Measurements from ENCODE around the gene TRMT5. TPM values are rescaled to one million over a fixed set of nuclear protein-coding genes. Genes with fewer than 3 reads are reported as not detected.

The TRMT5 gene, protein sequence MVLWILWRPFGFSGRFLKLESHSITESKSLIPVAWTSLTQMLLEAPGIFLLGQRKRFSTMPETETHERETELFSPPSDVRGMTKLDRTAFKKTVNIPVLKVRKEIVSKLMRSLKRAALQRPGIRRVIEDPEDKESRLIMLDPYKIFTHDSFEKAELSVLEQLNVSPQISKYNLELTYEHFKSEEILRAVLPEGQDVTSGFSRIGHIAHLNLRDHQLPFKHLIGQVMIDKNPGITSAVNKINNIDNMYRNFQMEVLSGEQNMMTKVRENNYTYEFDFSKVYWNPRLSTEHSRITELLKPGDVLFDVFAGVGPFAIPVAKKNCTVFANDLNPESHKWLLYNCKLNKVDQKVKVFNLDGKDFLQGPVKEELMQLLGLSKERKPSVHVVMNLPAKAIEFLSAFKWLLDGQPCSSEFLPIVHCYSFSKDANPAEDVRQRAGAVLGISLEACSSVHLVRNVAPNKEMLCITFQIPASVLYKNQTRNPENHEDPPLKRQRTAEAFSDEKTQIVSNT
- 15.0 to 19.1 TPM (median 16.2 TPM) in 3 replicates for total RNA-seq

DNA sequence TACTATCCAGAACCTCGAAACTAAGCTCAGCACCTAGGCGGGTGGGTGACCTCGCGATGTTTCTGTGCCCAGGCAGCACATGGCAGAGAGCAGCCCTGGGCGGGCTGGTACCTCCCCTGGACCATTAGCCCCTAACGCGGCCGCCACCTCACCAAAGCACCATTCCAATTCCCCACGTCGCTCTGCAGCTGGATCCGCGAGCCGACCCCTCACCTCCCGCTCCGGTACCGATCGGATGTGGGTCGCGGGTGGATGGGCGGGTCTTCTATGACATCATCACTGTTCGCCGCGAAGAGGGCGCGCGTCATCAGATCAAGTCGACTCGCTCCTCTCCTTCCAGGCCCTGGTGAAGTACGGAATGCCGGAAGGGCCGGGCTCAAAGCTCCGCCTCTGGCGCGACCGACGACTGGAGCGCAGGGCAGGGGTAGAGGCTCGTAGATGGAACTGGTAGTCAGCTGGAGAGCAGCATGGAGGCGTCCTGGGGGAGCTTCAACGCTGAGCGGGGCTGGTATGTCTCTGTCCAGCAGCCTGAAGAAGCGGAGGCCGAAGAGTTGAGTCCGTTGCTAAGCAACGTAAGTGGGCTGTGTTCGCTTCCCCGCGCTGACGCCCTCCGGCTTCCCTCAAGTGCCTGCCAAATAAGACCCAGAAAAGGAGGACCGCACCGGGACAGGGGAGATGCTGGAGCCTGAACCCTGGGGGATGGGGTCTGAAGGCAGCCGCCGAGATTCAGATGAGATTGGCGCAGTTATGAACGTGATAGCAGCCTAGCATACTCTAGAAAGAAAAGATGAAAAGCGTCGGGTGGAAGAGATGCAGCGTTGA is at the start of gene TRMT5, which contains the start of gene SLC38A6:
Gene TRMT5, minus strand, starts transcription at position 269 of the 822 bp plus-strand sequence. Its CDS starts 106 bp downstream, at position 163.
Gene SLC38A6, plus strand, starts transcription at position 435 of the 822 bp plus-strand sequence. Its CDS starts 33 bp downstream, at position 468.
- H3K27ac Mint-ChIP-seq = no peak within 1 kb of the TSS
- TF ChIP-seq, protein P1, sequence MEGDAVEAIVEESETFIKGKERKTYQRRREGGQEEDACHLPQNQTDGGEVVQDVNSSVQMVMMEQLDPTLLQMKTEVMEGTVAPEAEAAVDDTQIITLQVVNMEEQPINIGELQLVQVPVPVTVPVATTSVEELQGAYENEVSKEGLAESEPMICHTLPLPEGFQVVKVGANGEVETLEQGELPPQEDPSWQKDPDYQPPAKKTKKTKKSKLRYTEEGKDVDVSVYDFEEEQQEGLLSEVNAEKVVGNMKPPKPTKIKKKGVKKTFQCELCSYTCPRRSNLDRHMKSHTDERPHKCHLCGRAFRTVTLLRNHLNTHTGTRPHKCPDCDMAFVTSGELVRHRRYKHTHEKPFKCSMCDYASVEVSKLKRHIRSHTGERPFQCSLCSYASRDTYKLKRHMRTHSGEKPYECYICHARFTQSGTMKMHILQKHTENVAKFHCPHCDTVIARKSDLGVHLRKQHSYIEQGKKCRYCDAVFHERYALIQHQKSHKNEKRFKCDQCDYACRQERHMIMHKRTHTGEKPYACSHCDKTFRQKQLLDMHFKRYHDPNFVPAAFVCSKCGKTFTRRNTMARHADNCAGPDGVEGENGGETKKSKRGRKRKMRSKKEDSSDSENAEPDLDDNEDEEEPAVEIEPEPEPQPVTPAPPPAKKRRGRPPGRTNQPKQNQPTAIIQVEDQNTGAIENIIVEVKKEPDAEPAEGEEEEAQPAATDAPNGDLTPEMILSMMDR (IDR thresholded peaks at IDR 0.05; ENCODE audit: unreplicated experiment) = no peak

DNA sequence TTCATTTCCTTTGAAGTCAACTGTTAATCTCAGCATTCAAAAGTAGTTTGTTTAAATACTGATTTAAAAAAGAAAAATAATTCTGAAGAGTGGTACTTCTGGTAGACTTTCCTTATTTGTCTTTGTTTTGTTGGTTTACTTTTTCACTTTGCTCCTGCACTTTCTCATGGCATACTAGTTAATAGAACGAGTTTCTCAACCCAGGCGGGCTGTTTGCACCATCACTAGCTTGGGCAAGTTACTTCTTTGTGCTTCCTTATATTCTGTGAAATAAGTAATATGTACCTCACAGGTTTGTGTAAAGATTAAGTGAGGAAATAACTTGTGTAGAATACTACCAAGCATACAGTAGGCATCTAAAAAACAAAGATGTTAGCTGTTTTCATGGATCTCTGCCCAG is 45.6 kb upstream of the TRMT5 start:
- Mint-ChIP-seq H3K4me1 (peaks cover 6% of the 10 kb centered on the region), H3K4me3 (no peak overlapping the region), H3K36me3 (no peaks in the 10 kb centered on the region), H3K27ac (no peak overlapping the region), H3K27me3 (ENCODE audit: low read depth) (peaks cover 13% of the 10 kb centered on the region), H3K9me3 (no peaks in the 10 kb centered on the region)
- DNase-seq (ENCODE audit: low spot score in 2 of 2, unreplicated experiment in 2 of 2) = no peak
- TF ChIP-seq, protein P1 (IDR thresholded peaks at IDR 0.05; ENCODE audit: unreplicated experiment) = no peak

More for the DNA sequence above, at the start of gene TRMT5, which contains the start of gene SLC38A6:
- H3K9me3 Mint-ChIP-seq = no peaks in the 10 kb centered on the region
- H3K4me1 Mint-ChIP-seq = peaks cover 14% of the 10 kb centered on the region
- no peaks in the 10 kb centered on the region for H3K27me3 Mint-ChIP-seq (ENCODE audit: low read depth)
- H3K36me3 Mint-ChIP-seq = peaks cover 11% of the 10 kb centered on the region
- no peak within 1 kb of the TSS for H3K4me3 Mint-ChIP-seq
- peak; percentile 77 to 90 for DNase-seq (ENCODE audit: low spot score in 2 of 2, unreplicated experiment in 2 of 2)

DNA sequence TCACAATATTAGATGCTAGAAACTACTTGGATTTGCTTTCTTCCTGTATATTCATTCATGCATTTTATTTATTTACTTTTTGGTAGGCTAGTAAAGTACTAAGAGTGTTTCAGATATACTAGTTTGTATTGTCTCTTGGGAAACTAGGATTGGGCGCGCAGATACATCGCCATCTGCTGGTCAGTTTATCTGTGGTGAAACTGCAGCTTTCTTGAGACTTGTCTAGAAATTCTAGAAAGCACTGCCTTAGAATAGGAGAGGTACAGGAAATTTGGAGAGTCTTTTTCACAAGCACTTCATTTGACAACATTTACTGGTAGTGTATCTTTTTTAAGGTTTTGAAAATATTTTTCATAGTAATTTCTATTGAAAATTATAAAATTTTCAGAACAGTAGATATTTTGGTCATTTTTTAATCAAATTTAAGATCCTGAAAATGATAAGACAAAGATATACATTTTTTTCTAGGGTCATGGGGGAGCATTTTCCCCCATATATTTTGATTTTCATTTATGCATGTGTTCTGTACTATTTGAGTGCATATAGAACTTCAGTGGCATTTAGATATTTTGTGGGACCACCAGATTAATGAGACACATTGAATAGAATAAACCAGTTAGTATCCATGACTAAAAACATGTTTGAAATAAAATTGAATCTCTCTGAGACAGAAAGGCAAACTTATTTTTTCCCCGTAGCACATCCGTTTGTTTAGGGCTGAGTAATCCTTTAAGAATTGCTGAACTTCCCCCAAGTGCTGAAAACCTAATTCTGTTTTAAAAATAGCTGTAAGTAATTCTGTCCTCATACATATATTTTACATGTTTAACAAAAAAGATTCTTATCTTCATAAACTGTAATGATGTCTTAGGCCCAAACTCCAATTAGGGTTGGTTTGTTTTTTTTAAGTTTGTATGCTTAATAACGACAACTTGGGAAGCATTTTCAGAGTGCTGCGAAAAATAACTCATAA is 44.7 kb upstream of the TRMT5 start:
- DNase-seq (ENCODE audit: low spot score in 2 of 2, unreplicated experiment in 2 of 2) = no peak
- H3K36me3 Mint-ChIP-seq = no peaks in the 10 kb centered on the region
- H3K27me3 Mint-ChIP-seq (ENCODE audit: low read depth) = peaks cover 13% of the 10 kb centered on the region
- H3K4me1 Mint-ChIP-seq = peaks cover 2% of the 10 kb centered on the region
- H3K27ac Mint-ChIP-seq = no peak overlapping the region
- no peaks in the 10 kb centered on the region for H3K9me3 Mint-ChIP-seq
- H3K4me3 Mint-ChIP-seq = no peak overlapping the region
- TF ChIP-seq, protein P1 (IDR thresholded peaks at IDR 0.05; ENCODE audit: unreplicated experiment) = peak; percentile 73

DNA sequence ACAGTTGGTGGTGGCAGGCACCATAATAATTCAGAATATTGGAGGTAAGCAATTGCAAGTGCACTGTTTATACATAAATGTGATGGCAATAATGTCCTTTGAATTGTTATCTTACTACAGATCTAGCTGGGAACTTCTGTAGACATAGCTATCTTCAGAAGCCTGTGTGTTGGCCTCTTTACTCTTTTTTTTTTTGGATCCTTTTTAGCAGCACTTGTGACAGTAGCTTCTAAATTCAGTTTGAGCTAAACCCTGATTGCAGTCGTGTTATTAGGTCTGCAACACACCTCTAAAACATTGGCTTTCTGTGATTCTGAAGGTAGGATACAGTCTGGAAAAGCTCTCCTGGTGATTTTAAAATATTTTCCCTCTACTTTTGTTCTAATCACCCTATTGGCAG is 38.7 kb upstream of the TRMT5 start:
- no peak overlapping the region for H3K27ac Mint-ChIP-seq
- no peaks in the 10 kb centered on the region for H3K4me1 Mint-ChIP-seq
- H3K27me3 Mint-ChIP-seq (ENCODE audit: low read depth) = no peaks in the 10 kb centered on the region
- peaks cover 7% of the 10 kb centered on the region for H3K36me3 Mint-ChIP-seq
- DNase-seq (ENCODE audit: low spot score in 2 of 2, unreplicated experiment in 2 of 2) = no peak
- TF ChIP-seq, protein P1 (IDR thresholded peaks at IDR 0.05; ENCODE audit: unreplicated experiment) = no peak
- H3K9me3 Mint-ChIP-seq = peaks cover 11% of the 10 kb centered on the region
- no peak overlapping the region for H3K4me3 Mint-ChIP-seq

DNA sequence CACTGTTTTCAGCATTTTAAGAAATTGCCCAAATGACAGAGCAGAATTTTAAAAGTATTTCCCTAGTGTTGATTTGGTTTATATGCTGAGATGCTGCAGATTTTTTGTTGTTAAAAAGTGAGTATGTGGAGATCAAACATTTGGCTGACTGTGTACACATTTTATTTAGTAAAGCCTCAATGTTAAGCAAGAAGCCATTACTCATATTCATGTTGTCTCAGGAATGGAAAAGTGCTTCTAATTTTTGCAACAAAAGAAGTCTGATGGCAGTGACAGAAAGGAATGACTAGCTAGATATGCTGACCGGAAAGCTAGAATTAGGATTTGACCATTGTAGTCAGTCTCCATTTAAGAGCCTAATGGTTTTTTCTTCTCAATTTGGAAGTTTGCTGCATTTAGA is 22.7 kb upstream of the TRMT5 start:
- Mint-ChIP-seq H3K4me1 (no peaks in the 10 kb centered on the region), H3K27ac (no peak overlapping the region), H3K9me3 (peaks cover 3% of the 10 kb centered on the region), H3K36me3 (peaks cover 3% of the 10 kb centered on the region), H3K4me3 (no peak overlapping the region), H3K27me3 (ENCODE audit: low read depth) (no peaks in the 10 kb centered on the region)
- TF ChIP-seq, protein P1 (IDR thresholded peaks at IDR 0.05; ENCODE audit: unreplicated experiment) = no peak
- DNase-seq (ENCODE audit: low spot score in 2 of 2, unreplicated experiment in 2 of 2) = no peak
